ENCODE measurements around the gene SERAC1. TPM values are rescaled to one million over a fixed set of nuclear protein-coding genes. Genes with fewer than 3 reads are reported as not detected.

The SERAC1 gene
- polyA plus RNA-seq, 1 donor (not counting 4 experiments of a cell fraction or from before 2014, with no cell fraction given) = 10.1 TPM

- DNase-seq (ENCODE audit: low read depth, low spot score) = no peak
- no peak overlapping the region for H3K9ac ChIP-seq (ENCODE audit: control insufficient read depth, extremely low read depth, insufficient read depth, low read length)
- no peak for TF ChIP-seq CTCF (optimal IDR thresholded peaks at IDR 0.05 in 1 of 3, IDR thresholded peaks at IDR 0.05 in 1 of 3, conservative IDR thresholded peaks at IDR 0.05 in 1 of 3; ENCODE audit: extremely low read depth in 1 of 3, insufficient read depth in 2 of 3, low read length in 3 of 3)
- H3K27ac ChIP-seq (ENCODE audit: control insufficient read depth, insufficient read depth, low read length) = no peak overlapping the region
- H2AFZ ChIP-seq (ENCODE audit: control insufficient read depth, low read length) = no peak overlapping the region
- H3K79me2 ChIP-seq (ENCODE audit: control insufficient read depth, insufficient read depth, low read length) = no peaks in the 10 kb centered on the region
- dilution Hi-C loops (cut with MboI; ENCODE audit: extremely low pct_ligation_motif_present, low sequenced_read_pairs) = no loop called here
- no peak overlapping the region for H3K4me3 ChIP-seq (ENCODE audit: control insufficient read depth in 2 of 3, extremely low read depth in 1 of 3, insufficient read depth in 2 of 3, low read depth in 1 of 3, low read length in 3 of 3)
- H3K9me3 ChIP-seq (ENCODE audit: control insufficient read depth, low read depth, low read length) = no peaks in the 10 kb centered on the region
- H3K27me3 ChIP-seq (ENCODE audit: control insufficient read depth, extremely low read depth, insufficient read depth, low read length) = no peaks in the 10 kb centered on the region
- no peaks in the 10 kb centered on the region for H4K20me1 ChIP-seq (ENCODE audit: control insufficient read depth, extremely low read depth, insufficient read depth, low read length)
- H3K9me1 ChIP-seq (ENCODE audit: control insufficient read depth, extremely low read depth, insufficient read depth, low read length) = no peaks in the 10 kb centered on the region
- H3K36me3 ChIP-seq (ENCODE audit: control insufficient read depth in 2 of 2, extremely low read depth in 1 of 2, insufficient read depth in 2 of 2, low read length in 2 of 2) = peaks cover 7 to 11% of the 10 kb centered on the region in 2 experiments
- FAIRE-seq = no peak
- peaks cover 7% of the 10 kb centered on the region for H3K4me1 ChIP-seq (ENCODE audit: control insufficient read depth, extremely low read depth, insufficient read depth, low read length)
- H3K4me2 ChIP-seq (ENCODE audit: control insufficient read depth, extremely low read depth, insufficient read depth, low read depth, low read length) = no peak overlapping the region
These were observed 23.0 kb upstream of the SERAC1 start for GRCh38 chr6:158191032-158191431.

GRCh38 chr6:158188591-158188990, 20.5 kb upstream of the SERAC1 start:
- H2AFZ ChIP-seq (ENCODE audit: control insufficient read depth, low read length) = no peak overlapping the region
- no peak for DNase-seq (ENCODE audit: low read depth, low spot score)
- TF ChIP-seq CTCF (optimal IDR thresholded peaks at IDR 0.05 in 1 of 3, IDR thresholded peaks at IDR 0.05 in 1 of 3, conservative IDR thresholded peaks at IDR 0.05 in 1 of 3; ENCODE audit: extremely low read depth in 1 of 3, insufficient read depth in 2 of 3, low read length in 3 of 3) (no peak), EZH2 (IDR thresholded peaks at IDR 0.05; ENCODE audit: low read length) (no peak)
- peaks cover 16% of the 10 kb centered on the region for H3K4me1 ChIP-seq (ENCODE audit: control insufficient read depth, extremely low read depth, insufficient read depth, low read length)
- dilution Hi-C loops (cut with MboI; ENCODE audit: extremely low pct_ligation_motif_present, low sequenced_read_pairs) = no loop called here
- H3K36me3 ChIP-seq (ENCODE audit: control insufficient read depth in 2 of 2, extremely low read depth in 1 of 2, insufficient read depth in 2 of 2, low read length in 2 of 2) = peaks cover 7 to 11% of the 10 kb centered on the region in 2 experiments
- no peaks in the 10 kb centered on the region for H3K9me1 ChIP-seq (ENCODE audit: control insufficient read depth, extremely low read depth, insufficient read depth, low read length)
- no peaks in the 10 kb centered on the region for H3K27me3 ChIP-seq (ENCODE audit: control insufficient read depth, extremely low read depth, insufficient read depth, low read length)
- no peaks in the 10 kb centered on the region for H4K20me1 ChIP-seq (ENCODE audit: control insufficient read depth, extremely low read depth, insufficient read depth, low read length)
- H3K79me2 ChIP-seq (ENCODE audit: control insufficient read depth, insufficient read depth, low read length) = peaks cover under 1% of the 10 kb centered on the region
- no peak overlapping the region for H3K4me2 ChIP-seq (ENCODE audit: control insufficient read depth, extremely low read depth, insufficient read depth, low read depth, low read length)
- no peak for FAIRE-seq
- H3K9ac ChIP-seq (ENCODE audit: control insufficient read depth, extremely low read depth, insufficient read depth, low read length) = no peak overlapping the region
- no peaks in the 10 kb centered on the region for H3K9me3 ChIP-seq (ENCODE audit: control insufficient read depth, low read depth, low read length)
- no peak overlapping the region for H3K4me3 ChIP-seq (ENCODE audit: control insufficient read depth in 2 of 3, extremely low read depth in 1 of 3, insufficient read depth in 2 of 3, low read depth in 1 of 3, low read length in 3 of 3)
- no peak overlapping the region for H3K27ac ChIP-seq (ENCODE audit: control insufficient read depth, insufficient read depth, low read length)
